Epidermal melanocyte (primary cell): ENCODE data around the gene HYAL2.
"Not testable (repeated sequence)": the region's sequence is repeated elsewhere in the genome, so short reads cannot be mapped to it uniquely, and the experiment has no call there.

Experiments used
- DNase-seq: peaks from one replicate; pipeline ENCODE4 v3.0.0; 2011; ENCODE audit warnings: low spot score; ENCODE audit not compliant: insufficient read length

Gene HYAL2

GRCh38 chr3:50314342-50314741 lies 8.2 kb downstream of the HYAL2 start:
- DNase-seq, result no peak

- not testable (repeated sequence) for DNase-seq
Observed at GRCh38 chr3:50312041-50312440, 10.5 kb downstream of the HYAL2 start.

- no peak for DNase-seq
Observed at GRCh38 chr3:50304601-50305000, 17.9 kb downstream of the HYAL2 start.

- DNase-seq, result no peak
Observed at GRCh38 chr3:50303013-50303815, 19.3 kb downstream of the HYAL2 start, which contains the start of gene HYAL1. Gene HYAL1, minus strand, starts transcription at chr3:50303574. Its CDS starts 618 bp downstream, at chr3:50302956.

- no peak for DNase-seq
Observed at GRCh38 chr3:50302095-50303012, 20.2 kb downstream of the HYAL2 start.

GRCh38 chr3:50300681-50301254 lies 21.8 kb downstream of the HYAL2 start:
- no peak for DNase-seq

- DNase-seq, result no peak
Observed at GRCh38 chr3:50299929-50300680, 22.4 kb downstream of the HYAL2 start.

GRCh38 chr3:50299638-50299928 lies 23.0 kb downstream of the HYAL2 start:
- DNase-seq, result no peak

- DNase-seq, result peak; percentile 98
Observed at GRCh38 chr3:50298836-50299637, 23.5 kb downstream of the HYAL2 start, which contains the start of the genes HYAL3 and NAA80. Gene HYAL3, minus strand, starts transcription at chr3:50299405. Its CDS starts 3,803 bp downstream, at chr3:50295602. Gene NAA80, minus strand, starts transcription at chr3:50299405. Its CDS starts 1,942 bp downstream, at chr3:50297463.

GRCh38 chr3:50297896-50298725 lies 24.4 kb downstream of the HYAL2 start:
- no peak for DNase-seq

- no peak for DNase-seq
Observed at GRCh38 chr3:50297384-50297775, 25.2 kb downstream of the HYAL2 start.

- no peak for DNase-seq
Observed at GRCh38 chr3:50296721-50297383, 25.7 kb downstream of the HYAL2 start.

GRCh38 chr3:50295553-50296431 lies 26.8 kb downstream of the HYAL2 start:
- no peak for DNase-seq

GRCh38 chr3:50294492-50295403 lies 27.8 kb downstream of the HYAL2 start:
- DNase-seq, result no peak

GRCh38 chr3:50294089-50294488 lies 28.5 kb downstream of the HYAL2 start:
- no peak for DNase-seq

GRCh38 chr3:50293079-50293801 lies 29.3 kb downstream of the HYAL2 start:
- no peak for DNase-seq
